Activated effector memory CD4-positive, alpha-beta T cell treated with anti-CD3 and anti-CD28 coated beads, Interleukin-2, amount 50 U/mL, for 16 hours (primary cell): ENCODE measurements around the gene TRPM8.

Experiments
- DNase-seq: peaks from one replicate; pipeline ENCODE4 v3.0.0-alpha.2; 2020

TRPM8 gene

GRCh38 chr2:234051374-234052070 lies 134.3 kb downstream of the TRPM8 start:
- no peak for DNase-seq

- no peak for DNase-seq
Observed at GRCh38 chr2:234058881-234059280, 141.7 kb downstream of the TRPM8 start.

DNA sequence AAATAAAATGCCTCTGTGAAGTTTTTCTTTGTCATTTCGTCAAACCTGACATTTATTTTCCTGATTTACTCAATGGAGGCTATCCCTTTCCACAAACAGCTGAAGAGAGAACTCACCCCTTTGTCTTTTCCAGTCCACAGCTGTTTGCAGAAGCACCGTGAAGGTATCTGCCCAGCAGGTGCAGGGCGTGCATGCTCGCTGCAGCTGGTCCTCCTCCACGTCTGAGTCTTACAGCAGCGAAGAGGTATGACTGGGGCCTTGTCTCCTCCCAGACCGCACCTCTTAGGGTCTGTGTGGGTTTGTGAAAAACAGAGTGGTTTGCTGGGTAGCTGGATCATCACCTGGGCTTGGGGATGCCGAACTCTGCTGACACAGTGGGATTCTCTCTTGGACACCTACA lies 143.1 kb downstream of the TRPM8 start:
- DNase-seq = no peak

- DNase-seq = no peak
Observed at GRCh38 chr2:234061624-234062257, 144.6 kb downstream of the TRPM8 start.

- DNase-seq = no peak
Observed at GRCh38 chr2:234066587-234066986, 149.4 kb downstream of the TRPM8 start.
